GM12874 (cell line): ENCODE results near the gene USP14.

Source experiments
- TF ChIP-seq, protein P1 (sequence below): IDR thresholded peaks from 2 replicates; pipeline ENCODE4 v1.5.1; 2011; ENCODE audit warnings: low read depth, mild to moderate bottlenecking, control low read depth, low read length, moderate library complexity; ENCODE audit not compliant: insufficient read depth

USP14 gene

DNA sequence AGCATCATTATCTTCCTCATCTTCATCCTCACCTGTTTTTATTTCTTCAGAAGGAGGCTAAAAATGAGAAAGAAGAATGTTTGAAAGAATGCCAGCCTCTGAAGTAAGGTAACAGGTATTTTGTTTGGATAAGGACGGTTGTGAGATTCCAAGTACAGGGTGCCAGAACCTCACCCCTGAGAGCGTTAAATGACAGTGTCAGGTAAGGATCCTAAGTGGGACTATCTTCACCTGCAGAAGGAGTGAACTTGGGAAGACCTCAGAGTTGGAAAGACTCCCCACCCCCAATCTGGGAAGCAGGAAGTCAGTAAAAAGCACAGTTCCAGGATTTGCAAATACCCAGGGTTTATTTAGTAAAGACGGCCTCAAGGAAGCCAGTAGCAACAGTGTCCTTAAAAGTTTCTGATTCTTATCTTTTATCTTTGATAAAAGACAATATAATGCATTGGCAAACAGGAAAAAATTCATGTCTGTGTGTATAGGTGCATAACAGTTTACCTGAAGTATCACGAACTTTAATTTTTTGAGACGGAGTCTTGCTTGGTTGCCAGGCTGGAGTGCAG lies 57.2 kb downstream of the USP14 start:
- TF ChIP-seq, protein P1, sequence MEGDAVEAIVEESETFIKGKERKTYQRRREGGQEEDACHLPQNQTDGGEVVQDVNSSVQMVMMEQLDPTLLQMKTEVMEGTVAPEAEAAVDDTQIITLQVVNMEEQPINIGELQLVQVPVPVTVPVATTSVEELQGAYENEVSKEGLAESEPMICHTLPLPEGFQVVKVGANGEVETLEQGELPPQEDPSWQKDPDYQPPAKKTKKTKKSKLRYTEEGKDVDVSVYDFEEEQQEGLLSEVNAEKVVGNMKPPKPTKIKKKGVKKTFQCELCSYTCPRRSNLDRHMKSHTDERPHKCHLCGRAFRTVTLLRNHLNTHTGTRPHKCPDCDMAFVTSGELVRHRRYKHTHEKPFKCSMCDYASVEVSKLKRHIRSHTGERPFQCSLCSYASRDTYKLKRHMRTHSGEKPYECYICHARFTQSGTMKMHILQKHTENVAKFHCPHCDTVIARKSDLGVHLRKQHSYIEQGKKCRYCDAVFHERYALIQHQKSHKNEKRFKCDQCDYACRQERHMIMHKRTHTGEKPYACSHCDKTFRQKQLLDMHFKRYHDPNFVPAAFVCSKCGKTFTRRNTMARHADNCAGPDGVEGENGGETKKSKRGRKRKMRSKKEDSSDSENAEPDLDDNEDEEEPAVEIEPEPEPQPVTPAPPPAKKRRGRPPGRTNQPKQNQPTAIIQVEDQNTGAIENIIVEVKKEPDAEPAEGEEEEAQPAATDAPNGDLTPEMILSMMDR: no peak

DNA sequence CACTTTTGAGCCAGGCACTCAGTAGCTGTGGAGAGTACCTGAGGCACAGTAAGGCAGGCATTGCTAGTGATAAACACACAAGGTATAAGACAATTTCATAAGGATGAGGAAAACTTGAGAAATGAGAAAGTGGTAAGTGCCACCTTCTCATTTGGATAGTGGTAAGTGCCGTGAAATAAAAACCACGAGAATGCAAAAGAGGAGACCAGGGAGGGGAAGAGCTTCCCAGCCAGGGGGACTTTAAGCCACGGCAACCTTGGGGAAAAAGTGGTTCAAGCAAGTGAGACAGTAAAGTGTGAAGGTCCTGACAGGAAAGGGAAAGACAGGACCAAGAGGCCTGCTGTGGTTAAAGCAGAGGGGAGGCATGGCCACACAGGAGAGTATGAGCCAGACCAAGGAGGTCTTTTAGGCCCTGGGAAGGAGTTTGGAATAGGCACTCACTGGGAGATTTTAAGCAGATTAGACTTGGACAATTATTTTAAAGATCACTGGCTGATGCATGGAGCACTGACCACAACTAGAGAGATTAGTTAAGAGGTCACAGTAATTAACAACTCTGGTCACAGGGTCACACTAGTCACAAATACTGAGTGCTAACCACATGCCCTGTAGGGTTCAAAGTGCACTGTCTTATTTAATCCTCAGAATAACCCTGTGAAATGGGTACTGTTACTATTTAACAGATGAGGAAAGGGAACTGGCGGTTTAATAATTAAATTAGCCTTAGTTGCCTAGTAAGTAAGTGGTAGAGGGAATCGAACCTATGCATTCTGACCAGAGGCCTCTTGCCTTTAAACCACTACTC lies 59.4 kb downstream of the USP14 start:
- TF ChIP-seq, protein P1: no peak

- TF ChIP-seq, protein P1: no peak
These were observed 62.4 kb downstream of the USP14 start for GRCh38 chr18:220708-221107.

- TF ChIP-seq, protein P1: no peak
These were observed 67.4 kb downstream of the USP14 start for GRCh38 chr18:225745-226144.

DNA sequence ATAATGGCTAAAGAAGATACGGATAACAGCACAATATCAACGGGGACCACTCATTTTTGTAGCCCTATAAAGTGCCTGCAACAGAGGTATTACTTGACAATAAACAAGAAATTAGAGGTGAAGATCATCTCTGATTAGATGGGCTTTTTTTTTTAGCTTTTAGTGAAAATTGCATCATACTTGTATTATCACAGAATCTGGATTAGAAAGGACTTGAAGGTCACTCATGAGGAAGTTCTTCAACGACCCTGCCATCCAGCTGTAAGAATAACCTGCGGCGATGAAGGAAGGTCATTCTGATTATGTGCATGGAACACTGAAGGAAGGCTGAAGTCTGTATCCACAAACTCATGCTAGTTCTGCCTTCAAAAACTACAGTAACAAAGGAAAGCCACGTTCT lies 69.0 kb downstream of the USP14 start:
- TF ChIP-seq, protein P1: no peak

DNA sequence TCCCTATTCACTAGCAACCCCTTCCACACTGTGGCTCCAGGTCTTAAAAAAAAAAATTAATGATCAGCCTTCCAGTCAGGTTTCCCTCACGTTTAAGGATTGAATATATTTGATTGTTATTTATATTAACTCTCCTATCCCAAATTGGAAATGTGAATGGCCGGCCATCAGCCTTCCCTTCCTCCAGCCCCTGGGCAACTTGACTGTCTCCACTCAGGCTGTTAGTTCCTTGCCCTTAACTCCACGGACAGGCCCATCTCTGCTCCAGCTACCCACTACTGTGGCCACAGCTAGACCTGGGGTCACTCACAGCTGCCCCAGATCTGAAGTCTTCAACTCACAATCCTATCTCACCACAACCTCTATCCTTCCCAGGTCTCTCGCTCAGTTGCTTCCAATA lies 69.5 kb downstream of the USP14 start:
- TF ChIP-seq, protein P1: no peak

DNA sequence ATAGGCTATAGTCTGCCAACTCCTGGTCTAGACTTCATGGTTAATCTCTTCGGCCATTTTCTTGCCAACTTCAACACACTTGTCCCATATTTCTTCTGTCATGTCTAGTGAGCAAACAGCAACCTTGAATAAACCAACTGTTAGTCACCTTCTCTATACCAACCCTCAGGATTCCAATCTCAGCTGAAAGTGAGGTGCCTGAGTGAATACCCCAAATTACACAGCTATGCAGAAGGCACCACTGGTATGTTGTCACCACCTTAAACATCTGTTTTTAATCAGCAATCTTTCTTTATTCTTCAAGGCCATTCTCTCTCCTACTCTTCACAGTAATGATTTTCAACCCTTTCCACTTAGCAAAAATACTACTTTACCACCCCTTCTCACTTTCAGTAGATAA lies 70.2 kb downstream of the USP14 start:
- TF ChIP-seq, protein P1: no peak
